HEK293 (cell line): ENCODE data around the gene PDZRN3.

Experiments used
- CTCF ChIA-PET: fragments of 350-600 bp; formaldehyde crosslinking; extraction: SDS; loops from one replicate; lab custom pipeline; 2021; ENCODE audit warnings: antibody characterized with exemption; lab: Yijun Ruan, JAX
- POLR2A ChIA-PET: fragments of 300-600 bp; formaldehyde crosslinking; extraction: SDS; loops from one replicate; lab custom pipeline; 2020; ENCODE audit warnings: antibody characterized with exemption, inconsistent platforms; lab: Yijun Ruan, JAX
- H3K27ac ChIP-seq: fragments of 200-500 bp; sonication (Bioruptor generic); 2 replicates; pipeline ENCODE4 v1.5.1; 2014; ENCODE audit warnings: low read depth, low read length, control low read depth, inconsistent platforms; ENCODE audit errors: extremely low read depth
- H3K36me3 ChIP-seq, 2 experiments: fragments of 200-500 bp in 1 of 2; sonication (Bioruptor generic) in 1 of 2; 1 replicate in 1 of 2; 2 replicates in 1 of 2; pipeline ENCODE4 v1.5.1; 2014 to 2017; ENCODE audit warnings: inconsistent platforms in 2 of 2, low read length in 2 of 2; ENCODE audit not compliant: control insufficient read depth in 2 of 2, insufficient read depth in 1 of 2
- H3K4me1 ChIP-seq: fragments of 200-500 bp; sonication (Bioruptor generic); 2 replicates; pipeline ENCODE4 v1.5.1; 2014; ENCODE audit warnings: mild to moderate bottlenecking, low read length, inconsistent platforms; ENCODE audit not compliant: control insufficient read depth, insufficient read depth
- H3K4me3 ChIP-seq: 2 replicates; pipeline ENCODE4 v1.5.1; 2011; ENCODE audit warnings: low read depth, mild to moderate bottlenecking, control low read depth, low read length, moderate library complexity
- H3K9me3 ChIP-seq: fragments of 200-500 bp; sonication (Bioruptor generic); 2 replicates; pipeline ENCODE4 v1.5.1; 2014; ENCODE audit warnings: low read depth, low read length, inconsistent platforms; ENCODE audit not compliant: control insufficient read depth, insufficient read depth
- MYNN ChIP-seq: fragments of 450-650 bp; formaldehyde crosslinking; IDR thresholded peaks from 2 replicates; pipeline ENCODE4 v1.5.1; 2016; ENCODE audit warnings: missing biosample characterization, missing genetic modification characterization, borderline replicate concordance
- PRDM4 ChIP-seq: fragments of 450-650 bp; formaldehyde crosslinking; IDR thresholded peaks from 2 replicates; pipeline ENCODE4 v1.5.1; 2017; ENCODE audit warnings: missing biosample characterization, missing genetic modification characterization
- REPIN1 ChIP-seq: fragments of 450-650 bp; formaldehyde crosslinking; IDR thresholded peaks from 2 replicates; pipeline ENCODE4 v1.5.1; 2017; ENCODE audit warnings: missing biosample characterization, missing genetic modification characterization, low read depth
- ZBTB49 ChIP-seq: fragments of 450-650 bp; formaldehyde crosslinking; IDR thresholded peaks from 2 replicates; pipeline ENCODE4 v1.5.1; 2016; ENCODE audit warnings: missing biosample characterization, missing genetic modification characterization, low read depth
- ZFP3 ChIP-seq: fragments of 450-650 bp; formaldehyde crosslinking; IDR thresholded peaks from 2 replicates; pipeline ENCODE4 v1.5.1; 2016; ENCODE audit warnings: low read depth, missing biosample characterization, missing genetic modification characterization
- ZFP69B ChIP-seq: fragments of 450-650 bp; formaldehyde crosslinking; IDR thresholded peaks from 2 replicates; pipeline ENCODE4 v1.5.1; 2016; ENCODE audit warnings: missing biosample characterization, missing genetic modification characterization
- ZNF184 ChIP-seq: fragments of 450-650 bp; IDR thresholded peaks from 2 replicates; pipeline ENCODE4 v1.5.1; 2018; ENCODE audit warnings: missing biosample characterization, mild to moderate bottlenecking, missing genetic modification characterization
- ZNF211 ChIP-seq: fragments of 450-650 bp; formaldehyde crosslinking; IDR thresholded peaks from 2 replicates; pipeline ENCODE4 v1.5.1; 2016; ENCODE audit warnings: low read depth, missing biosample characterization, missing genetic modification characterization
- ZNF274 ChIP-seq, 2 experiments: fragments of 200-500 bp in 1 of 2; fragments of 450-650 bp in 1 of 2; sonication (Bioruptor generic) in 1 of 2; formaldehyde crosslinking in 1 of 2; IDR thresholded peaks; 2 replicates each; pipeline versions ENCODE4 v1.5.1 to v1.6.1; 2014 to 2016; ENCODE audit warnings: borderline replicate concordance in 1 of 2, inconsistent platforms in 1 of 2, low read length in 1 of 2, missing biosample characterization in 1 of 2, missing genetic modification characterization in 1 of 2
- ZNF302 ChIP-seq: fragments of 450-650 bp; formaldehyde crosslinking; IDR thresholded peaks from 2 replicates; pipeline ENCODE4 v1.5.1; 2016; ENCODE audit warnings: missing biosample characterization, missing genetic modification characterization, low read depth
- ZNF48 ChIP-seq: fragments of 450-650 bp; formaldehyde crosslinking; IDR thresholded peaks from 2 replicates; pipeline ENCODE4 v1.5.1; 2016; ENCODE audit warnings: missing biosample characterization, missing genetic modification characterization
- ZNF621 ChIP-seq: fragments of 450-650 bp; formaldehyde crosslinking; IDR thresholded peaks from 2 replicates; pipeline ENCODE4 v1.5.1; 2017; ENCODE audit warnings: missing biosample characterization, missing genetic modification characterization
- ZNF677 ChIP-seq: fragments of 450-650 bp; IDR thresholded peaks from 2 replicates; pipeline ENCODE4 v1.5.0; 2018; ENCODE audit warnings: missing biosample characterization, mild to moderate bottlenecking, missing genetic modification characterization, moderate library complexity
- ZNF785 ChIP-seq: fragments of 450-650 bp; formaldehyde crosslinking; IDR thresholded peaks from 2 replicates; pipeline ENCODE4 v1.5.1; 2016; ENCODE audit warnings: missing biosample characterization, missing genetic modification characterization
- ZSCAN16 ChIP-seq: fragments of 450-650 bp; formaldehyde crosslinking; IDR thresholded peaks from 2 replicates; pipeline ENCODE4 v1.5.1; 2016; ENCODE audit warnings: missing biosample characterization, missing genetic modification characterization
- ZSCAN23 ChIP-seq: fragments of 450-650 bp; formaldehyde crosslinking; IDR thresholded peaks from 2 replicates; pipeline ENCODE4 v1.5.1; 2016; ENCODE audit warnings: missing biosample characterization, missing genetic modification characterization
- ZSCAN5A ChIP-seq: fragments of 450-650 bp; formaldehyde crosslinking; IDR thresholded peaks from 2 replicates; pipeline ENCODE4 v1.5.1; 2016; ENCODE audit warnings: missing biosample characterization, missing genetic modification characterization
- TF ChIP-seq, protein P1 (sequence below): fragments of 450-650 bp; formaldehyde crosslinking; IDR thresholded peaks from 2 replicates; pipeline ENCODE4 v1.5.1; 2016; ENCODE audit warnings: missing biosample characterization, missing genetic modification characterization
- TF ChIP-seq, protein P2 (sequence below): fragments of 450-650 bp; formaldehyde crosslinking; IDR thresholded peaks from 2 replicates; pipeline ENCODE4; 2016; ENCODE audit warnings: missing biosample characterization, missing genetic modification characterization
- TF ChIP-seq, protein P3 (sequence below): fragments of 450-650 bp; formaldehyde crosslinking; IDR thresholded peaks from 2 replicates; pipeline ENCODE4 v1.5.1; 2016; ENCODE audit warnings: missing biosample characterization, missing genetic modification characterization, borderline replicate concordance

Gene PDZRN3

GRCh38 chr3:73674280-73674679 is 49.5 kb upstream of the PDZRN3 start (continued):
- TF ChIP-seq ZNF48 (tag by site-specific recombination) = no peak
- no peak for TF ChIP-seq ZFP69B (tag by site-specific recombination)

GRCh38 chr3:73669260-73669659 is 44.5 kb upstream of the PDZRN3 start:
- Histone ChIP-seq H3K9me3 (no peaks in the 10 kb centered on the region), H3K4me3 (no peak overlapping the region), H3K27ac (no peak overlapping the region), H3K36me3 (no peaks in the 10 kb centered on the region), H3K4me1 (no peaks in the 10 kb centered on the region)
- CTCF ChIA-PET = no interaction called here
- TF ChIP-seq ZNF211 (no peak), ZBTB49 (tag by site-specific recombination) (no peak), ZSCAN5A (tag by site-specific recombination) (no peak), ZFP3 (no peak), ZNF677 (tag by site-specific recombination) (no peak), ZNF621 (tag by site-specific recombination) (no peak), ZNF184 (tag by site-specific recombination) (no peak), ZNF274 (IDR thresholded peaks at IDR 0.05; ENCODE audit: low read length) (no peak), ZNF274 (tag by site-specific recombination; IDR thresholded peaks at IDR 0.05; ENCODE audit: borderline replicate concordance) (no peak)
- TF ChIP-seq, protein P1, sequence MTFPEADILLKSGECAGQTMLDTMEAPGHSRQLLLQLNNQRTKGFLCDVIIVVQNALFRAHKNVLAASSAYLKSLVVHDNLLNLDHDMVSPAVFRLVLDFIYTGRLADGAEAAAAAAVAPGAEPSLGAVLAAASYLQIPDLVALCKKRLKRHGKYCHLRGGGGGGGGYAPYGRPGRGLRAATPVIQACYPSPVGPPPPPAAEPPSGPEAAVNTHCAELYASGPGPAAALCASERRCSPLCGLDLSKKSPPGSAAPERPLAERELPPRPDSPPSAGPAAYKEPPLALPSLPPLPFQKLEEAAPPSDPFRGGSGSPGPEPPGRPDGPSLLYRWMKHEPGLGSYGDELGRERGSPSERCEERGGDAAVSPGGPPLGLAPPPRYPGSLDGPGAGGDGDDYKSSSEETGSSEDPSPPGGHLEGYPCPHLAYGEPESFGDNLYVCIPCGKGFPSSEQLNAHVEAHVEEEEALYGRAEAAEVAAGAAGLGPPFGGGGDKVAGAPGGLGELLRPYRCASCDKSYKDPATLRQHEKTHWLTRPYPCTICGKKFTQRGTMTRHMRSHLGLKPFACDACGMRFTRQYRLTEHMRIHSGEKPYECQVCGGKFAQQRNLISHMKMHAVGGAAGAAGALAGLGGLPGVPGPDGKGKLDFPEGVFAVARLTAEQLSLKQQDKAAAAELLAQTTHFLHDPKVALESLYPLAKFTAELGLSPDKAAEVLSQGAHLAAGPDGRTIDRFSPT = no peak
- TF ChIP-seq, protein P2, sequence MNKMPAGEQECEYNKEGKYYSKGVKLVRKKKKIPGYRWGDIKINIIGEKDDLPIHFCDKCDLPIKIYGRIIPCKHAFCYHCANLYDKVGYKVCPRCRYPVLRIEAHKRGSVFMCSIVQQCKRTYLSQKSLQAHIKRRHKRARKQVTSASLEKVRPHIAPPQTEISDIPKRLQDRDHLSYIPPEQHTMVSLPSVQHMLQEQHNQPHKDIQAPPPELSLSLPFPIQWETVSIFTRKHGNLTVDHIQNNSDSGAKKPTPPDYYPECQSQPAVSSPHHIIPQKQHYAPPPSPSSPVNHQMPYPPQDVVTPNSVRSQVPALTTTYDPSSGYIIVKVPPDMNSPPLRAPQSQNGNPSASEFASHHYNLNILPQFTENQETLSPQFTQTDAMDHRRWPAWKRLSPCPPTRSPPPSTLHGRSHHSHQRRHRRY = no peak
- POLR2A ChIA-PET = no interaction called here

DNA sequence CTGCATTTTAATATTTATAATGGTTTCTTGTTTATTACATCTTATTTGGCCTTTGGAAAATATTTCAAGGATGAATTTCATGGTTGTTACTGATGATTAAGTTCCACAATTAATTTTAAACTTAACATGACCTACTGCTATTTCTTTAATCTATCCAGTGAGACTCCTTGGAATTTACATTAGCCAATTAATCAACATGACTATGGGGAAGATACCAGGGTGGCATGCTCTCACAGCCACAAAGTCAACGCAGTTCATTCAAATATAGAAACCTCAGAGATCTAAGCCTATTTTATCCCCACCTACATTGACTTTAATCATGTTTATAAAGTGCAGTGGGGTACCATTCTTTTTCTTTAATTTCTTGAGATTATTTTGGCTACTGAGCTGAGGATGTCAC is 43.6 kb upstream of the PDZRN3 start:
- ChIA-PET CTCF (no interaction called here), POLR2A (no interaction called here)
- Histone ChIP-seq H3K4me3 (no peak overlapping the region), H3K4me1 (no peaks in the 10 kb centered on the region), H3K36me3 (no peaks in the 10 kb centered on the region), H3K9me3 (no peaks in the 10 kb centered on the region), H3K27ac (no peak overlapping the region)
- TF ChIP-seq, protein P3, sequence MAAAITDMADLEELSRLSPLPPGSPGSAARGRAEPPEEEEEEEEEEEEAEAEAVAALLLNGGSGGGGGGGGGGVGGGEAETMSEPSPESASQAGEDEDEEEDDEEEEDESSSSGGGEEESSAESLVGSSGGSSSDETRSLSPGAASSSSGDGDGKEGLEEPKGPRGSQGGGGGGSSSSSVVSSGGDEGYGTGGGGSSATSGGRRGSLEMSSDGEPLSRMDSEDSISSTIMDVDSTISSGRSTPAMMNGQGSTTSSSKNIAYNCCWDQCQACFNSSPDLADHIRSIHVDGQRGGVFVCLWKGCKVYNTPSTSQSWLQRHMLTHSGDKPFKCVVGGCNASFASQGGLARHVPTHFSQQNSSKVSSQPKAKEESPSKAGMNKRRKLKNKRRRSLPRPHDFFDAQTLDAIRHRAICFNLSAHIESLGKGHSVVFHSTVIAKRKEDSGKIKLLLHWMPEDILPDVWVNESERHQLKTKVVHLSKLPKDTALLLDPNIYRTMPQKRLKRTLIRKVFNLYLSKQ (tag by site-specific recombination) = no peak
- TF ChIP-seq MYNN (tag by site-specific recombination) (no peak), PRDM4 (no peak), REPIN1 (tag by site-specific recombination) (no peak), ZNF785 (tag by site-specific recombination) (no peak), ZSCAN16 (tag by site-specific recombination) (no peak), ZSCAN23 (tag by site-specific recombination) (no peak), ZNF302 (tag by site-specific recombination) (no peak)
